NB4 (cell line): ENCODE data around the gene TBX6.

Source experiments
- MAX ChIP-seq: IDR thresholded peaks from 2 replicates; pipeline ENCODE4 v1.6.1; 2011; ENCODE audit warnings: low read depth, low read length
- TF ChIP-seq, protein P1 (sequence below): IDR thresholded peaks from one replicate; pipeline ENCODE4 v1.5.1; 2012; ENCODE audit warnings: low read depth, low read length

- TF ChIP-seq, protein P1, sequence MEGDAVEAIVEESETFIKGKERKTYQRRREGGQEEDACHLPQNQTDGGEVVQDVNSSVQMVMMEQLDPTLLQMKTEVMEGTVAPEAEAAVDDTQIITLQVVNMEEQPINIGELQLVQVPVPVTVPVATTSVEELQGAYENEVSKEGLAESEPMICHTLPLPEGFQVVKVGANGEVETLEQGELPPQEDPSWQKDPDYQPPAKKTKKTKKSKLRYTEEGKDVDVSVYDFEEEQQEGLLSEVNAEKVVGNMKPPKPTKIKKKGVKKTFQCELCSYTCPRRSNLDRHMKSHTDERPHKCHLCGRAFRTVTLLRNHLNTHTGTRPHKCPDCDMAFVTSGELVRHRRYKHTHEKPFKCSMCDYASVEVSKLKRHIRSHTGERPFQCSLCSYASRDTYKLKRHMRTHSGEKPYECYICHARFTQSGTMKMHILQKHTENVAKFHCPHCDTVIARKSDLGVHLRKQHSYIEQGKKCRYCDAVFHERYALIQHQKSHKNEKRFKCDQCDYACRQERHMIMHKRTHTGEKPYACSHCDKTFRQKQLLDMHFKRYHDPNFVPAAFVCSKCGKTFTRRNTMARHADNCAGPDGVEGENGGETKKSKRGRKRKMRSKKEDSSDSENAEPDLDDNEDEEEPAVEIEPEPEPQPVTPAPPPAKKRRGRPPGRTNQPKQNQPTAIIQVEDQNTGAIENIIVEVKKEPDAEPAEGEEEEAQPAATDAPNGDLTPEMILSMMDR, result no peak
- TF ChIP-seq MAX, result no peak
These were observed 2.9 kb upstream of the TBX6 start for GRCh38 chr16:30094541-30095165.
